ENCODE data around the gene NQO1.
"Not testable (repeated sequence)": the region's sequence is repeated elsewhere in the genome, so short reads cannot be mapped to it uniquely, and the experiment has no call there.

The NQO1 gene

DNA sequence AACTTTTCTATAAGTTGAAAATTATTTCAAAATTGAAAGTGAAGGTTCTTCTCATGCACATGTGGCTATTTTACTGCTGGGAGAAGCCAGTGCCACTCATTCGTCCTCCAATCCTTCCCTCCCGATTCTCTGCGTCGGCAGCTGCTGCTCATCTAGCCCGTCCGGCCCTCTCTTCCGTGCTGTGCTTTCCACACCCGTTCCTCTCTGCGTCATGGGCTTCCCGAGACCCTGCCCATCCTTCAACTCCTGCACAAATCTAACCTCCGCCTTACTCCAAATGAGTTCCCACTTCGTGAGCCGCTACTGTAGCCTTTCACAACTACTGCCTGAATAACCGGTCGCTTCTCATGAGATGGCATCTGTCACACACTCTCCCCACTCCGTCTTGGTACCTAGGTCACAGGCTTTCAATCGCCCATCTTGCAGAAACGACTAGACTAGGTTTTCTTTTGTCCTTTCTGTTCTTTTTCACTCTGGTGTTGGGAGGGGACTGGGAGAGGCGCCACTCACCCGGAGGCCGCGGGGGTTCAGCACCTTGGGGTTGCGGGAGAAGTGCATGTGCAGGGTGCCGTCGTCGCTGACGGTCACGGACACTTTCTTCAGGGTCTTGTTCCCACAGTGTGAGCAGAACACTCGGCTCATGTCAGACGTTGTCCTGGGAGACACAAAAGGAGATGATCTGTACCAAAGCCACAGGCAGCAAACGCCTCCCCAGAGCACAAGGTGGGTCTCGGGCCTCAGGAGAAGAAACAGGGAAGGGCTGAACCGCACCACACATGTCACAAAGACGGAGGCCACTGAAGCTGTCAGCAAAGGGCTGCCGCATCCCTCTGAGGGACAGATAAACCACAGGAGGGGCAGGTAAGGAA is 18.2 kb upstream of the NQO1 start:
- in situ Hi-C loops (cut with HindIII; ENCODE audit: low sequenced_read_pairs) = no loop called here

DNA sequence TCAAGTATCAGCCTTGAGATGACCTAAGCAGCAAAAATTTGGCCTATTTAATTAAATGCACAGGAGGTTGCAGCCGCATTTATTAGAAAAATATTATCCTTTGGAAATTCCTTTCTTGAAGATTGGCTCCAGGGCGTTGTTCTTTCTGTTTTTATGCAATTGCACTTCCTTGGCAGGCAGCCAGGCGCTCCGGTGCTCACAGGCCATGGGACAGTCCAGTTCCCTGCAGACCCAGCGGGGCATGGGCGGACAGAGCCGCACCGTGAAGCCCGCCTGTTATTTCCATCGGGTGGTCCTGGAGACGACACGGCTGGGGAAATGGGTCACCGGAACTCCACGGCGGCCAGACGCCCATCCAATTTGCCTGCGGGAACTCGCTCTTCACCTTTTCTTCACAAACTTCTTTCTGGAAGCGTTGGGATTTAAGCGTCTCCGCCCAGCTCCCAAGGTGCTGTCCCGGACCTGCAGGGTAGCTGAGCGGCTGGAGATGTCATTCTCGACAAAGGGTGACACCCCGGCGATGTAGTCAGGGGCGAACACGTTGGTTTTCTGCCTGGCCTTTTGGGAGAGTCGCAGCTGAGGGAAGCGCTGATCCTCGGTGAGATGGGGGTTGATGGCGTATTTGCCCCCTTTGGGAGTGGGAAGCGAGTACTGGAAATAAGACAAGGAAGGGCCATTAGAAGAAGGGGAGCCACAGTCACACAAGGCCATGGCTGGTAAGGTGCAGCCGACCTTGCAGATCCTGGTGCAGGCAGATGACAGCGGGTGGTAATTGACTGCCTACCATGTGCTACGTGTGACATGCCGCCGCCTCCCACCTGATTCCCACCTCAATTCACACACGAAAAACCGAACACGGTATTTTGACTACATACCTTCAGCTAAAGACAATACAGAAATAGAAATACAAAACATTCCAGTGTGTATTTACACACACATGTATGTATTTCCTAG is 15.9 kb upstream of the NQO1 start:
- in situ Hi-C loops (cut with HindIII; ENCODE audit: low sequenced_read_pairs) = no loop called here

DNA sequence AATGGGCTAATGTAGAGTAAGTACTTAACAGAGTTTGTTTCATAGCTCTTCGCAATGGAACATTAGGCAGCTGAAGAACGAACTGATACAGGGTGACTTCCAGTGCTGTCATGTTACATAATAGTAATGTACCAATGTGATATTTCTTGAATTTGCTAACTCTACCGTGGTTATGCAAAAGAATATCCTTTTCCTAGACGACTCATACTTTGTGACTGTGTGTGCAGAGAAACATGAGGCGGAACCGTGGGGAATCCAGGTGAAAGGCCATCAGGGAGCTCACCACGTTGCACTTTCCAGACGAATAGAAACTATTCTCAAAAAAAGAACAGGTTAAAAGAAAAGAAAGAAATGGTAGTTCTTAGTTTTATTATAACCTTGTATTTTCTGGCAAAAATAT is 15.2 kb upstream of the NQO1 start:
- in situ Hi-C loops (cut with HindIII; ENCODE audit: low sequenced_read_pairs) = no loop called here

DNA sequence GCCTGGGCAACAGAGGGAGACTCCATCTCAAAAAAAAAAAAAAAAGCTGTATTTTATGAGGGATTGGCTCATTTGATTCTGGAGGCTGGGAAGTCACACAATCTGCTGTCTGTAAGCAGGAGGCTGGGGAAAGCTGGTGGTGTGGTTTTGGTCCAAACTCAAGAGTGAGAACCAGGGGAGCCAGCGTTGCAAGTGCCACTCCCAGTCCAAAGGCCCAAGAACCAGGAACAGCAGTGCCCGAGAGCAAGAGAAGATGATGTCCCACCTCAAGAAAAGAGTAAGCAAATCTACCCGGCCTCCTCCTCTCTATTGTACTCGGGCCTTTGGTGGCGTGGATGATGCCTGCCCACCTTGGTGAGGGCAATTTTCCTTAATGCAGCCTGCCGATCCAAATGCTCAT is 5.7 kb upstream of the NQO1 start:
- in situ Hi-C loops (cut with HindIII; ENCODE audit: low sequenced_read_pairs) = no loop called here

DNA sequence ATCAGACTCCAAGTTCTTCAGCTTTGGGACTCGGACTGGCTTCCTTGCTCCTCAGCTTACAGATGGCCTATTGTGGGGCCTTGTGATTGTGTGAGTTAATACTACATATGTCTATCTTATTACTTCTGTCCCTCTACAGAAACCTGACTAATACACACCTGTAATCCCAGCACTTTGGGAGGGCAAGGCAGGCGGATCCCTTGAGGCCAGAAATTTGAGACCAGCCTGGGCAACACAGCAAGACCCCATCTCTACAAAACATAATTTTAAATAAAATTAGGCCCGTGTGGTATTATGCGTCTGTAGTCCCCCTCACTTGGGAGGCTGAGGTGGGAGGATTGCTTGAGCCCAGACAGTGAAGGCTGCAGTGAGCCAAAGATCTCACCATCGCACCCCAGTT is 4.9 kb upstream of the NQO1 start:
- in situ Hi-C loops (cut with HindIII; ENCODE audit: low sequenced_read_pairs) = not testable (repeated sequence)

DNA sequence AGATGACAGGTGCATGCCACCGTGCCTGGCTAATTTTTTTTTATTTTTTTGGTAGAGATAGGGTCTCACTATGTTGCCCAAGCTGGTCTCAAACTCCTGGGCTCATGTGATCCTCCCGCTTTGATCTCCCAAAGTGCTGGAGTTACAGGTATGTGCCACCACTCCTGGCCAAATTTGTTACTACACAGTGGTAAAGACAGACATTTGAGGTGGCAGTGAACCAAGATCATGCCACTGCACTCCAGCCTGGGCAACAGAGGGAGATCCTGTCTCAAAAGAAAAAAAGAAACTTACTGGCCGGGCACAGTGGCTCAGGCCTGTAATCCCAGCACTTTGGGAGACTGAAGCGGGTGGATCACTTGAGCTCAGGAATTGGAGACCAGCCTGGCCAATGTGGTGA is 2.7 kb upstream of the NQO1 start:
- in situ Hi-C loops (cut with HindIII; ENCODE audit: low sequenced_read_pairs) = not testable (repeated sequence)

DNA sequence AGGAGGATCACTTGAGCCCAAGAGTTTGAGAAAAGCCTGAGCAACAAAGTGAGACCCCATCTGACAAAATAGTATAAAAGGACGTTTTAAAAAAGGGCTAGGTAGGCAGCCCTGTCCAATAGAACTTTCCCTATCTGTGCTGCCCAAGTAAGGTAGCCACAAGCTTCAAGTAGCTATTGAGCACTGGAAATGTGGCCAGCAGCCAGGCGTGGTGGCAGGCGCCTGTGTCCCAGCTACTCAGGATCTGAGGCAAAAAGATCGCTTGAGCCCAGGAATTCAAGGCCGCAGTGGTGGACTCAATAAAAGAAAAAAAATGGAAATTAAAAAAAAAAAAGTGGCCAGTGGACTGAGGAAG is 1.5 kb upstream of the NQO1 start:
- in situ Hi-C loops (cut with HindIII; ENCODE audit: low sequenced_read_pairs) = no loop called here

DNA sequence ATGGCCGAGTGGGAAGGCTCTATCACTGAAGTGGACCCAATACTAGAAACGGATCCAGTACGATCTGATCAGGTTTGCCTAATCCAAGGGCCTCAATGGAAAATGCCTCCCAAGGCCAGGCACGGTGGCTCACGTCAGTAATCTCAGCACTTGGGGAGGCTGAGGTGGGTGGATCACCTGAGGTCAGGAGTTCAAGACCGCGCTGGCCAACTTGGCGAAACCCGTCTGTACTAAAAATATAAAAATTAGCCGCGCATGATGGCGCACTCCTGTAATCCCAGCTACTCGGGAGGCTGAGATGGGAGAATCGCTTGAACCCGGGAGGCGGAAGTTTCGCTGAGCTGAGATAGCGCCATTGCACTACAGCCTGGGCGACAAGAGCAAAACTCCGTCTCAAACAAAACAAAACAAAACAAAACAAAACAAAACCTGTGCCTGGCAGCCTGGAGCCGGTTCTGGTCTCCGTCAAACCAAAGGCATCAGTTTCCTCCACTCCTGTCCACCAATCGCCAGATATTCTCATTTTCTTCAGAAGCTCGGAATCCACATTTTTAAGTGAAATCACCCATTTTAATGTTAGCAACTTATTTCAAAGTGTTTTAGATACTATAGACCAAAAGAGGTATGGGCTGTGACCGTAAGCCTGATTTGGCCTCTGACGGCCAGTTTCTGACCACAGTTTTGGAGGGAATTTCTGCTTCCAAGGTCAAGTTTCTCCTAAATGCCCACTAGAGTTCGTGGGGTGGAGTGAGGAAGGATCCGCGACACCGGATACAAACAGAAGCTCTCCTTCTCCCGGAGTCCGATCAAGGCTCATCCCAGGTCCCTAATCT is 664 bp downstream of the NQO1 start:
- in situ Hi-C loops (cut with HindIII; ENCODE audit: low sequenced_read_pairs) = no loop called here

DNA sequence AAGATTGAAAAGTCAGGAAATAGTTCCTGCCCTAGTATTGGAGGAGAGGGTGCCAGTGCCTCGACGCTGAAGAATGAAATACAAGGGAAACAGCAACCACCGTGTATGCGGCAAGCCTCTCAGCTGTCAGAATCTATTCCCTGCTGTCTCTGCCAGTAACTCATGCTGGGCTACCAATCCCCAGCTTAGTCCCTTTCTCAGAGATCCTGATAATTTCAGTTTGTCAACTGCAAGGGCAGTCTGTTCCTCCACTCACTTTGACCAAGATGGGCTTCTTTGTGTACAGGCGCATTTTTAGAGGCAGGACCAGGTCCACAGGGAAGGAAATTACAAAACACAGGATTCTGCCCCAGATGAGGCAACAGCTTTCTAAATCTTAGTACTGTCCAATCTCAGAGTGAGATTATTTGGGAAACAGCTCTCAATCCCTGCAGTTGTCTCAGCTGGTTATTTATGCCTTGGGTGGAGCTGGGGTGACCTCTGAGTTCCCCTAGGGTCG is 1.3 kb downstream of the NQO1 start:
- in situ Hi-C loops (cut with HindIII; ENCODE audit: low sequenced_read_pairs) = no loop called here

DNA sequence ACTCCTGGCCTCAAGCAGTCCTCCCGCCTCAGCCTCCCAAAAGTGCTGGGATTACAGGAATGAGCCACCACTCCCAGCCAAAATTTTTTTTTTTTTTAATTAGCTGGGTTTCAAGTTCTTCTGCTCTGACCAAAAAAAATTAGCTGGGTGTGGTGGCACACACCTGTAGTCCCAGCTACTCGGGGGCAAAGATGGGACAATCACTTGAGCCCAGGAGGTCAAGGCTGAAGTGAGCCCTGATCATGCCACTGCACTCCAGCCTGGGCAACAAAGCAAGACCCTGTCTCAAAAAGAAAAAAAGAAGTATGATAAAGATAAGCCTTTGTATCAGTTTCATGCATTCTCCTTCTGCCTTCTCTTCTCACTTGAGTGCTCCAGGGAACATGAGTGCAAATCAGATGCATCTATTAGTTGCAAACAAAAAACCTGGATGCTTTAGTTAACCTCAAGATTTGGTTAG is 1.9 kb downstream of the NQO1 start:
- in situ Hi-C loops (cut with HindIII; ENCODE audit: low sequenced_read_pairs) = no loop called here

DNA sequence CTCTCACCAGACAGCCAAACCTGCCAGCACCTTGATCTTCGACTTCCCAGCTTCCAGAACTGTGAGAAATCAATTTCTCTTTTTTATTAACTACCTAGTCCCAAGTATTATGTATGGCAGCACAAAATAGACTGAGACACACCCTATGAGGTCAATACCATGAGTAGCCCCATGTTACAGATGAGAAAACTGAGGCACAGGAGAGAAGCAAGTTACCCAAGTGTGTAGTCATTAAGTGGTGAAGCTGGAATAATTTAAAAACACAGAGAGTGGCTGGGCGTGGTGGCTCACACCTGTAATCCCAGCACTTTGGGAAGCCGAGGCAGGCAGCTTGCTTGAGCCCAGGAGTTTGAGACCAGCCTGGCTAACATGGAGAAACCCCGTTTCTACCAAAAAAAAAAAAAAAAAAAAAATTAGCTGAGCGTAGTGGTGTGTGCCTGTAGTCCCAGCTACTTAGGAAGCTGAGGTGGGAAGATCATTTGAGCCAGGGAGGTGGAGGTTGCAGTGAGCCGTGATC is 4.9 kb downstream of the NQO1 start:
- in situ Hi-C loops (cut with HindIII; ENCODE audit: low sequenced_read_pairs) = no loop called here

DNA sequence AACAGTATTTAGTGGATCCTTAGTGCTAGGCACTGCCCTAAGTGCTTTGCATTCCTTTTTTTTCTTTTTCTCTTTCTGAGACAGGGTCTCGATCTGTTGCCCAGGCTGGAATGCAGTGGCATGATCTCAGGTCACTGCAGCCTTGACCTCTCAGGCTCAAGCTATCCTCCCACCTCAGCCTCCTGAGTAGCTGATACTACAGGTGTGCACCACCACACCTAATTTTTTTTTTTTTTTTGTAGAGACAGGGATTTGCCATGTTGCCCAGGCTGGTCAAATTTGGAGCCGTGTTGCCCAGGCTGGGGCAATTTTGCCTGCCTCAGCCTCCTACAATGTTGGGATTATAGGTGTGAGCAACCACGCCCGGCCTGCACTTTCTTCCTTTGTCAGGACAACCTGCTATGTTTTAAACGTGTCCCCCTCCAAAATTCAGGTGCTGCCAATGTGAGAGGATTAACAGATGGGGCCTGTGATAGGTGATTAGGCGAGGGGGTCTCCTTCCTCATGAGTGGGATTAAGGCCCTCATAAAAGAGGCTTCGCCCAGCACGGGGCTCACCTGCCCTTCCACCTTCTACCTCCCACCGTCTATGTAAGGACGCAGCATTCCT is 5.4 kb downstream of the NQO1 start:
- in situ Hi-C loops (cut with HindIII; ENCODE audit: low sequenced_read_pairs) = no loop called here

DNA sequence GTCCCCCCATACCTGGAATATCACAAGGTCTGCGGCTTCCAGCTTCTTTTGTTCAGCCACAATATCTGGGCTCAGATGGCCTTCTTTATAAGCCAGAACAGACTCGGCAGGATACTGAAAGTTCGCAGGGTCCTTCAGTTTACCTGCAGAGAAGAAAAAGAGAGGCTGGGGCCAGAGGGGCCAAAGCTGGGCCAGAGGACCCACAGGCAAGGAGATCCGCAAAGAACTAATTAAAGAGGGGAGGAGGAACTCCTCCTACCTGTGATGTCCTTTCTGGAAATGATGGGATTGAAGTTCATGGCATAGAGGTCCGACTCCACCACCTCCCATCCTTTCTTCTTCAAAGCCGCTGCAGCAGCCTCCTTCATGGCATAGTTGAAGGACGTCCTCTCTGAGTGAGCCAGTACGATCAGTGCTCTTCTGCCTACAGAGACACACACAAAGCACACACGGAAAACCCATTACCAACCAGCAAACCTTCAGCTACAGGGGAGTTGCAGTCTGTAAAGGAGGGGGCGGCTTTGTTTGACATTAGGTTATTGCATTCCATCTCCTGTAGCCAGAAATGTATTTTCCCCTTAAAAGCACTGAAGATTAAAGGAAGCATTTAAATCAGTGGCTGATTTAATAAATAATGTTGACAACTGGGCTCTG is 8.1 kb downstream of the NQO1 start:
- in situ Hi-C loops (cut with HindIII; ENCODE audit: low sequenced_read_pairs) = no loop called here

DNA sequence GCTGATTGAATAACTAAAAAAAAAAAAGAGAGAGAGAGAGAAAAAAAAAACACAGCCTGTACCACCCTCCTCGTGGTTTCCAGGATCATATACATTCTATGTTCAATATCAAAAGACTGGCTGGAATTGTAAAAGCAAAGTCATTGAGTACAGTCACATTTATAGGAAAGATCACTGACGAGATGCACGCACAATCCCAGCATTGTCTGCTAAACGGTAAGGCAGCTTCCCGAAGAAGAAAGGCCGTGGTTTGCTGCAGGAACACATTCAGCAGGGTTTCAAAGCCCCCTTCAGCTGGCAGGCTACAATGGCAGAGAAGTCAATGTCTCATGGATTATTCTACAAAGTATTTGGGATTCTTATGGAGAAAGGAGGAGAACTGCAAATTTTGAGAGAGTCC is 9.3 kb downstream of the NQO1 start:
- in situ Hi-C loops (cut with HindIII; ENCODE audit: low sequenced_read_pairs) = no loop called here

DNA sequence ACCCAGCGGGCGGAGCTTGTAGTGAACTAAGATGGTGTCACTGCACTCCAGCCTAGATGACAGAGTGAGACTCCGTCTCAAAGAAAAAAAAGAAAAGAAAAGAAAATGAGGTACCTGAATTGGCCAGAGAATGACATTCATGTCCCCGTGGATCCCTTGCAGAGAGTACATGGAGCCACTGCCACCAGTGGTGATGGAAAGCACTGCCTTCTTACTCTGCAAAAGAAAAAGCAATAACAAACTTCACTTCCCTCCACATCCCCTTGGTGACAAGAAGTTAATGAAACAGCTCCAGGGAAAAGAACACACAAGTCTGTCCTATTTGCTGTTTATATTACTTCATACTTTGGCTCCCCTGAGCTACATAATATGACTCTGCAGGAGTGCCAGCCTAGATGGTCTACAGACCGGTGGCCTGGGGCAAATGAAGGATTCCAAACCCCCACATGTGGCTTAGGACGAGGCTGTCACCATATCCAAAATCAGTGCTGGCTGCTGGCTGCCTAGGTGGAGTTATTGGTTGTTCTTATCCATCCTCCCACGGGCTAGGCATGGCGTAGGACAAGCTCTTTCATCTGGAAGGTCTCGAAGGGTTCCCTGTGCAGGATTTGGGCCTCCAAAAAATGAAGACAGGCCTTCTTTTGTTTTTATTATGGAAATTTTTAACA is 13.3 kb downstream of the NQO1 start:
- in situ Hi-C loops (cut with HindIII; ENCODE audit: low sequenced_read_pairs) = no loop called here

DNA sequence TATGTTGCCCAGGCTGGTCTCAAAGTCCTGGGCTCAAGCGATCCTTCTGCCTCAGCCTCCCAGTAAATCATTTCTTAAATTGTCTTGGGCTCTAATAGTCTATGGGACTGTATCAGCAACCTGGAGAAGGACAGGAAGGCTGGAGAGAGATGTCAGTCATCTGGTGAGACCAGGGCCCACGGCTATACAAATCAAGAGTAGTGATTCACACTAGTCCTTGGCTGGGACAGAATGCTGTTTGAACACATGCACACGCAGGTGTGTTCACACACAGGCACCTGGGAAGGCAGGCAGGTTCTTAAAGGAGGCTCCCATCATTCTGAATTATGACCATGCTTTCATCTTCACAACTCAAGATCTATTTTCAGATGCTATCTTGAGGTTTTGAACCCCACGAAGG is 14.1 kb downstream of the NQO1 start:
- in situ Hi-C loops (cut with HindIII; ENCODE audit: low sequenced_read_pairs) = no loop called here

DNA sequence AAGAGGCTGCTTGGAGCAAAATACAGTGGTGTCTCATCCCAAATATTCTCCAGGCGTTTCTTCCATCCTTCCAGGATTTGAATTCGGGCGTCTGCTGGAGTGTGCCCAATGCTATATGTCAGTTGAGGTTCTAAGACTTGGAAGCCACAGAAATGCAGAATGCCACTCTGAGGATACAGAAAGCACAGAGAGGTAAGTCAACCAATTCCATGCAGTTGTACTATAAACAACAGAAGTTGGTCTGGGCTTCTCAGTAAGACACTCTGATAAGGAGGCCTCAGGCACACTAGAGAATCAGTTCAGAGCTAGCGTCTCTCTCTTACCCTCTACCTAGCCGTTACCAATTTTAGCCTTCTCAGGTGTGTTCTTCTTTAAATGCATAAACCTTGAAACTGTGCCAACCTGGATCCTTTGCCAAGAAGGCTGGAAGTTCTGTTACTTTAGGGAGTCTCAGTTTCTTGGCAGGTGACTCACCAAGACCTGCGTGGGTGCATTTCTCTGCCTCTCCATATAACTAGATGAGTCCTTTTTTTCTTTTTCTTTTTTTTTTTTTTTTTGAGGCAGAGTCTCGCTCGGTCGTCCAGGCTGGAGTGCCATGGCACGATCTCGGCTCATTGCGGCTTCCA is 15.1 kb downstream of the NQO1 start:
- in situ Hi-C loops (cut with HindIII; ENCODE audit: low sequenced_read_pairs) = no loop called here

DNA sequence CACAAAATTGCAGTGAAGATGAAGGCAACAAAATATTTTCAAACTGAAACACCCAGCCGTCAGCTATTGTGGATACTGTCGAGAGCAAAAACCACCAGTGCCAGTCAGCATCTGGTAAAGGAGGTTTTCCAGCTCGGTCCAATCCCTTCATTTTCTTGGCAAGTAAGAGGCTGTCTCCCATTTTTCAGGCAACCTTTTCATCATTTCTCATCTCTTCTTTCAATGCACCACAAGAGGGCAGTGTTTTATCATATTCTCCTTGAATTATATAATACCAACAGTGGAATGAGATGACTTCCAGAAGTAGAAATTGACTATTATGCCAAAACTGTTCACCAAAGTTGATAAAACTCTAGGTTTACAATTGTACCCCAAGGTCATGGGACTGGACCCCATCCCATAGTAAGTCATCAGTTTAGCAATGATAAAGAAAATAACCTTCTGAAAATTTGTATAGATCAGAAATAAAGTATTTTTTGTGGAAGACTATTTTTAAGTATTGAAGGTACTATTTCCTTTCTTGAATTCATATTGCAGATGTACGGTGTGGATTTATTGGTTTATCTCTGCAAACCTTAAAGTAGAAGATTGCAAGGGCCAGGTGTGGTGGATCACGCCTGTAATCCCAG is 16.8 kb downstream of the NQO1 start:
- in situ Hi-C loops (cut with HindIII; ENCODE audit: low sequenced_read_pairs) = no loop called here
